Astrocyte (in vitro differentiated cells and primary cell): ENCODE measurements around the gene PLEKHA8.

Experiments used
- EZH2 ChIP-seq: IDR thresholded peaks from 2 replicates; pipeline ENCODE4 v1.6.1; 2012; ENCODE audit warnings: mild to moderate bottlenecking, low read length, inconsistent platforms; ENCODE audit not compliant: insufficient read depth
- TF ChIP-seq, protein P1 (sequence below): IDR thresholded peaks from 2 replicates; pipeline ENCODE4 v1.5.1; 2011; ENCODE audit warnings: low read depth, mild to moderate bottlenecking, inconsistent platforms, low read length, moderate library complexity; ENCODE audit not compliant: insufficient read depth

DNA sequence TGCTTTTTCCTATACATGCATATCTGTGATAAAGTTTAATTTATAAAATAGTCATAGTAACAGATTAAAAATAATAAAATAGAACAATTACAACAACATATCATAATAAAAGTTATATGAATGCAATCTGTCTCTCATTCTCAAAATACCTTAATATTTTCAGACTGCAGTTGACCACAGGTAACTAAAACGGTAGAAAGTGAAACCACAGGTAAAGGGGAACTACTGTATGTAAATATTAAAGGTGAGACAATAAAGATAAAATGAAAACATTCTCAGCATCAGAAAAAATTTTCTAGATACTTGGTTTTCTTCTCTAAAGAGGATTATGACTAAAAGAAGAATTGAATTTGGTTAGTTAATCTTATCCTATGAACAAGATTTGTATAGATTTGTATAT, 7.7 kb upstream of the PLEKHA8 start:
- TF ChIP-seq EZH2, result no peak
- TF ChIP-seq, protein P1, sequence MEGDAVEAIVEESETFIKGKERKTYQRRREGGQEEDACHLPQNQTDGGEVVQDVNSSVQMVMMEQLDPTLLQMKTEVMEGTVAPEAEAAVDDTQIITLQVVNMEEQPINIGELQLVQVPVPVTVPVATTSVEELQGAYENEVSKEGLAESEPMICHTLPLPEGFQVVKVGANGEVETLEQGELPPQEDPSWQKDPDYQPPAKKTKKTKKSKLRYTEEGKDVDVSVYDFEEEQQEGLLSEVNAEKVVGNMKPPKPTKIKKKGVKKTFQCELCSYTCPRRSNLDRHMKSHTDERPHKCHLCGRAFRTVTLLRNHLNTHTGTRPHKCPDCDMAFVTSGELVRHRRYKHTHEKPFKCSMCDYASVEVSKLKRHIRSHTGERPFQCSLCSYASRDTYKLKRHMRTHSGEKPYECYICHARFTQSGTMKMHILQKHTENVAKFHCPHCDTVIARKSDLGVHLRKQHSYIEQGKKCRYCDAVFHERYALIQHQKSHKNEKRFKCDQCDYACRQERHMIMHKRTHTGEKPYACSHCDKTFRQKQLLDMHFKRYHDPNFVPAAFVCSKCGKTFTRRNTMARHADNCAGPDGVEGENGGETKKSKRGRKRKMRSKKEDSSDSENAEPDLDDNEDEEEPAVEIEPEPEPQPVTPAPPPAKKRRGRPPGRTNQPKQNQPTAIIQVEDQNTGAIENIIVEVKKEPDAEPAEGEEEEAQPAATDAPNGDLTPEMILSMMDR, result no peak
